Nucleus accumbens (tissue), 56 donors: ENCODE data around the gene AGO1.
"Not testable (repeated sequence)": the region's sequence is repeated elsewhere in the genome, so short reads cannot be mapped to it uniquely, and the experiment has no call there.

Experiments used
- DNase-seq, 56 donors: peaks; one replicate each; lab custom pipeline; 2025; lab: John Stamatoyannopoulos, UW

The AGO1 gene

DNA sequence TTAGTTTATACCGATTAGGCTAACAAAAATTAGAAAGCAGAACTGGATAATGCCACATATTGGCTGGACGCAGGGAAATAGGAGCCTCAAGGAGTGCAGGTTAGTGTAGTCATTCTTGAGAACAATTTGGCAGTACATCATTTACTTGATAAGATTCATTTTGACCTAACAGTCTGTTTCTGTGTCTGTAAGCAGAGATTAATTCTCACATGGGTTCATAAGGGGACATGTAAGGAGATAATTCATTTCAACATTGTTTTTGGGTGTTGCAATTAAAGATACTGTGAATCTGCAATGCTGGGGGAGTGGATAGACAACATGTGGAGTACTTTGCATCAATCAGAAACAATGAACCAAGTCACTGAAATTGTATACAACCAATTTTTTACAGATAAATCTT lies 79.9 kb downstream of the AGO1 start:
- no peak for DNase-seq

DNA sequence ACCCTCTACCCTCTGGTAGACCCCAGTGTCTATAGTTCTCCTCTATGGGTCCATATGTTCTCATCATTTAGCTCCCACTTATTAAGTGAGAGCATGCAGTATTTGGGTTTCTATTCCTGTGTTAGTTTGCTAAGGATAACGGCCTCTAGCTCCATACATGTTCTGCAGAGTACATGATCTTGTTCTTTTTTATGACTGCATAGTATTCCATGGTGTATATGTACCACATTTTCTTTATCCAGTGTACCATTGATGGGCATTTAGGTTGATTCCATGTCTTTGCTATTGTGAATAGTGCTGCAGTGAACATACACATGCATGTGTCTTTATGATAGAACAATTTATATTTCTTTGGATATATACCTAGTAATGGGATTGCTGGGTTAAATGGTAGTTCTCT lies 81.3 kb downstream of the AGO1 start:
- DNase-seq: not testable (repeated sequence)

DNA sequence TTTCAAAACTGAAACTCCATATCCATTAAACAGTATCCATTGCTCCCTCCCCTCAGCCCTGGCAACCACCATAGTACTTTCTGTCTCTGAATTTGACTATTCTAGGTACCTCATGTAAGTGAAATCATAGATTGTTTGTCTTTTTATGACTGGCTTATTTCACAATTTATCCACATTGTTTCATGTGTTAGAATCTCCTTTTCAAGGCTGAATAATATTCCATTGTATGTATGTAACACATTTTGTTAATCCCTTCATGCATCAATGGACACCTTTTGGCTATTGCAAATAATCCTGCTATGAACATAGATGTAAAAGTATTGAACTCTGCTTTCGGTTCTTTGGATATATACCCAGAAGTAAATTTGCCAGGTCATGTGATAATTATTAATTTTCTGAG lies 85.4 kb downstream of the AGO1 start:
- DNase-seq: no peak

DNA sequence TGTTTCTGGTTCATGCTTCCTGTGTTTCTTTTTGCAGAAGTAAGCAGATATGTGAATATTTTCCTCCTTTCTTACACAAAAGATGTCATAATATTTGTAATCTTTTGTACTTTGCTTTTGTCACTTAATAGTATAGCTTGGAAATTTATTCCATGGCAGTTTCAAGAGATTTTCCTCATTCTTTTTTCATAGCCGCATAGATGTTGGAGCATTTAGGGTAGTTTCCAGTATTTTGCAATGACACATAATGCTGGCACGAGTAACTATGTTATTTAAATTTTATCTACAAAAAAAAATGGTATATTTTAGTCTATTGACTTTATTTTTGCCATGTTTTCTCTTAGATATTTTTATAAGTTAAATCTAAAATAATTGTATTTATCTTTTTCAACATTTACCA lies 88.6 kb downstream of the AGO1 start:
- no peak for DNase-seq

GRCh38 chr1:35972631-35973030 lies 89.6 kb downstream of the AGO1 start:
- DNase-seq: not testable (repeated sequence)

DNA sequence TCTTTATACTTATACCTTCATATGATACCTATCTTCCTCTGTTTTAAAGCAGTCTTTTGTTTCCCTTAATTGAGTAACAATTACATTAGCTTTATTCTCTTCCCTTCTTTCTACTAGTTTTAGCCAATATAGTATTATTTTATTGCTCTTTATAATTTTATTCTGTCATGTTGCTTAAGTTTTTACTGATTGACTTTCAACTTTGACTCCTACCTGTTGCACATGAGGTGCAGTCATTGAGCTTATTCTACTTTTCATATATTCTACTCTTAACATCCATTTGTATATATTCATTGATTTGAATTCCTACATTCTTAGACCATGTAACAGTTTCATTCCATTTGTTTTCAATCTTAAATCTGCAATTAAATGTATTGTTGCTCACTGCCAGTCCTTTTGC lies 97.1 kb downstream of the AGO1 start:
- no peak for DNase-seq
